H1 (cell line): ENCODE measurements around the gene RAET1G.

ENCODE experiments used
- CTCF ChIP-seq, 3 experiments: IDR thresholded peaks; 1 replicate in 2 of 3; 2 replicates in 1 of 3; pipeline versions ENCODE4 v1.5.1 to v1.6.1; 2011; ENCODE audit warnings: low read length in 3 of 3, mild to moderate bottlenecking in 3 of 3, inconsistent platforms in 2 of 3, low read depth in 1 of 3, moderate library complexity in 1 of 3; ENCODE audit not compliant: insufficient read depth in 1 of 3; ENCODE audit errors: control extremely low read depth in 1 of 3
- JUN ChIP-seq: IDR thresholded peaks from 2 replicates; pipeline ENCODE4 v1.6.1; 2011; ENCODE audit warnings: low read depth, mild to moderate bottlenecking, improper control_type of control experiment, low read length

DNA sequence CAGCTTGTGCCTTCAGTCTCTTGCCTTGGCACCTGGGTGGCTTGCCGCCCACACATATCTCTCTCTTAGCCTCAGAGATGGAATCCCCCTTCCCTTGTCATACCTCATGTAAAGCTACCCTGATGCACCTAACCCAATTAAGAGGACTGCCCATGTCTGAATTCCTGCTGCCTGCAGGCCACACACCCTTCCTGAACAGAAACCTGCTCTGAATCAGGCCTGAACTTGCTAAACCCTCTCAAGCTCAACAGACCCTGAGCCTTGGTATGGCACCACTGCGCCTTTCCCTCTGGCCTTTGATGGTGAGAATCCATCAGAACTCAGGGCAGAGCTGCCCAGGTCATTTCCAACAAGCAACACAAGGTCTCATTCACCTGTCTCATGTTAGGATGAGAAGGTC is 5.2 kb downstream of the RAET1G start:
- TF ChIP-seq JUN (no peak), CTCF (IDR thresholded peaks at IDR 0.05; ENCODE audit: control extremely low read depth in 1 of 3, insufficient read depth in 1 of 3, low read depth in 1 of 3, low read length in 3 of 3) (no peak)
